ENCODE results near the gene FAM110D.
A peak's percentile ranks its signal among the peaks of the same experiment; 100 is the strongest.

Gene FAM110D

DNA sequence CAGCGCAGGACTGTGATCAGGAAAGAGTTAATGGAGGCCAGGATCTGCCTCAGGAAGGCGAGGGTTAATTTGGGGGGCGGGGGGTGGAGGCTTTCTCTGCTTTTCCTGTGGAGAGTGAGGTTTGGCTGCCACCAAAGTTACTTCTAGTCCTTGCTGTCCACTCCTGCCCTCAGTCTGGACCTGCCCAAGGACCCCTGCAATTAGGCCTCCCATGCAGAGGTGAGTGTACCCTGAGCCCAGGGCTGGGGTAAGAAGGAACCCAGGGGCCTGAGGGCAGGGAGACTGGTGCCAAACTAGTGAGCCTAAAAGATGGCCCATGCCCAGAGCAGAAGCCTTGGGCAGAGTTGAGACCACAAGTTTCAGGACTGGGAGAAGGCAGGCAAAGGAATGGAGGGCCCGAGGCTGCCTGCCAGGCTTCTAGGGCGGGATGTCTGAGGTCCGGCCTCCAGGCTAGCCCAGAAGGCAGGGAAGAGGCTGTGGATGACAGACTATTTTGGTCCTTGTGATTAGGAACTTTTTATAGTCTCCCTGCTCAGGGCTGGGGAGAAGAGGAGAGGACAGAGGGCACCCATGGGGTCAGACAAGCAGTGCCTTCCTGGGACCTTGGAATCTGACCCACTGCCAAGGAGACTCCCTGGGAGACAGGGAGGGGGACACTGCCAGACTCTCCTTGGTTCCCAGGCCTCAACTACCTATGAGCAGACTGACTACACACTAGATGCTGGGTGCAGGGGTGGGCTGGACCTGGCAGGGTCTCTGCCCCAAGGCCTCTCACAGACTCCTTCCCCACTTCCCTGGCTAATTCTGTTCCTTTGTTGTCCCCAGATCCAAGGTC, at the start of gene FAM110D:
Gene FAM110D, plus strand, starts transcription at position 172 of the 835 bp plus-strand sequence. CDS start 2,213 bp downstream, outside the sequence.
- ChIA-PET CTCF (interaction anchor here (1.0 to 2.2 kb wide), 2 partner anchors 14 to 75 kb away, joined by 3 to 4 read pairs; partner anchors contain the start of gene CEP85), POLR2A (interaction anchor here (1.1 kb wide), 1 partner anchor 10 kb away, joined by 4 read pairs; the partner anchor contains the start of gene ZNF593)
- no peak for DNase-seq (ENCODE audit: extremely low spot score)
- TF ChIP-seq LEF1 (IDR thresholded peaks at IDR 0.05; ENCODE audit: borderline replicate concordance) = no peak
- no peak for TF ChIP-seq FOXA1 (IDR thresholded peaks at IDR 0.05)
- no peak for TF ChIP-seq CTBP1 (IDR thresholded peaks at IDR 0.05; ENCODE audit: borderline replicate concordance)
- TF ChIP-seq L3MBTL2 (conservative IDR thresholded peaks at IDR 0.05) = no peak
- no peak for TF ChIP-seq ELF4 (IDR thresholded peaks at IDR 0.05)

- TF ChIP-seq ARNT (IDR thresholded peaks at IDR 0.05) = no peak
- DNase-seq (ENCODE audit: extremely low spot score) = no peak
- POLR2A ChIA-PET = interaction anchor here (1.4 kb wide), 1 partner anchor 36 kb away, joined by 4 read pairs; no protein-coding TSS in a partner anchor
- CTCF ChIA-PET = interaction anchor here (1.1 kb wide), 1 partner anchor 35 kb away, joined by 4 read pairs; no protein-coding TSS in a partner anchor
Observed at GRCh38 chr1:26109229-26110164, 49.4 kb upstream of the FAM110D start.

DNA sequence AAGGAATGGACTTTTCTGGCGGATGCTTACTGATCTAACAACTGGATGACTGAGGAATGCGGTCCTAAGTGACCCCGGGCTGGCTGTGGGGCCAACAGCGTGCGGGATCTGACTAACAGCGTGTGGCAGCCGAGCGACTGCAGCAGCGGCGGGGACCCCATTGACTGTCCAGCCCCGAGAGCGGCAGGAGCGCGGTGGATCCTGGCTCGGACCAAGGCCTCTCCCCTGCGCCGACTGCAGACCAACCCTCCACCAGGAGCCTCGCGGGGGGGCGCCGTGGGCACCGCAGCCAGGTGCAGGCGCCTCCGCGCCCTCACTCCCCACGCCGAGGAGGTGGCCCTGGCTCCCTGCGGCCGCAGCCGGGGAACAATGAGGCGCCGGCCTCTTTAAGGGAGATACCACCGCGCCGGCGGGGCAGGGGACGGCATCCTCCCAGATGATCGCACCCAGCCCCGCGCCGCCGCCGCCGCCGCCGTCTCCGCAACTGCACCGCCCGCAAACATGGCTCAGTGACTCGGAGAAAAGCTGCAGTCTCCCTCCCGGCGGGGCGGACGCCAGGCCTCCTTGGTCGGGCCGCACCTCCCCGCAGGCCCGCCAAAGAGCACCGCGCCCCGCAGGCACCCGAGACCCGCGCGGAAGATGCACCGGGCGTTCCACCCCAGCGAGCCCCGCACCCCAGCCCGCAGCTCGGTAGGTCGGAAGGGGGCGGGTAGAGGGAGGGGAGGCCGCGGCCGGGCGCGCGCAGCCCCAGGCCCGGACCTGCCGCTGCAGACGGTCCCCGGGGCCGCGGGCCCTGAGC, 47.9 kb upstream of the FAM110D start:
- ChIA-PET CTCF (no interaction called here), POLR2A (interaction anchor here (0.8 to 1.9 kb wide), 6 partner anchors 8 to 77 kb away, joined by 3 to 7 read pairs (median 4); no protein-coding TSS in a partner anchor)
- peak; percentile 71 for DNase-seq (ENCODE audit: extremely low spot score)
- no peak for TF ChIP-seq SUZ12 (IDR thresholded peaks at IDR 0.05)
- no peak for TF ChIP-seq FOXA1 (IDR thresholded peaks at IDR 0.05)
- no peak for TF ChIP-seq TARDBP (IDR thresholded peaks at IDR 0.05)
- TF ChIP-seq CTBP1 (IDR thresholded peaks at IDR 0.05; ENCODE audit: borderline replicate concordance) = no peak
- TF ChIP-seq ZNF384 (IDR thresholded peaks at IDR 0.05) = no peak
- no peak for TF ChIP-seq BHLHE40 (IDR thresholded peaks at IDR 0.05; ENCODE audit: borderline replicate concordance)
- TF ChIP-seq L3MBTL2 (conservative IDR thresholded peaks at IDR 0.05) = no peak
- no peak for TF ChIP-seq PKNOX1 (IDR thresholded peaks at IDR 0.05)

DNA sequence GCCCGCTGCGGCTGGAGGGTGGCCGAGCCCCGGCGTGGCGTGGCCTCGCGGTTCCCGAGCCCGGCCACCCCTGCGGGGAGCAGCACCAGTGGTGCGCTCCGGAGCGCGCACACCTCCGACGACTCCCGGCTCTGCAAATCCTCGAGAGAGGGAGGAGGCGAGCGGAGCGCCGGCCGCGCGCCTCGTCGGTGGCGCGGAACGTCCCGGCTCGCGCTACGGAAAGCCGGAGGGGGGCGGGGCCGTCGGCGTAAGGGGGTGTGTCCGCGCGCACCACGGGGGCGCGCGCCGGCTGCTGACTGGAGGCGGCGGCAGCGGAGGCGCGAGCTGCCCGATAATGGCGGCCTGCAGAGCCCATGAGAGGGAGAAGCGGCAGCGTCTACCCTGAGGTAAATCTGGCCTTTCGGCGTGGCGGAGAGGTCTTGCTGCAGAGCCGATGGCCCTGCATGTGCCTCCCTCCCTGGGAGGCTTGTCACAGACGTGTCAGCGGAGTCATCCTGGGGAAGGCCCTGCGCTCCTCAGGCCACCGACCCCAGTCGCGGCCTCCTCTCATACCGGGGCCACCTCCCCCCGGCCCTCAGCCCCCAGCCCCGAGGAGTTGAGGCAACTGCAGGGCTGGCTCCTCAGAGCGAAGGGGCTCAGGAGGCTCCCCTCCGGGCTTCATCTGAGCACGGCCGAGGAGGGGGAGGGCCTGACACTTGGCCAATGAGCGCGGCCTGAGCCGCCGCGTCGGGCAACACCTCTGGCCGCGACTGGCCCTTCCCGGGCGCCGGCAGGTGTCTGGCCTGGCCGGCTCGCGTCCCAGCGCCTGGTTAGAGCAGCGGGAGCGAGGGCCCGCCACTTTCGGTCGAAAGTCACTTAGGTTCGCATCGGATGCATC, 47.1 kb upstream of the FAM110D start, which contains the start of gene PDIK1L:
Gene PDIK1L, plus strand, starts transcription at position 295 of the 877 bp plus-strand sequence. CDS start 2,485 bp downstream, outside the sequence.
- TF ChIP-seq TARDBP (IDR thresholded peaks at IDR 0.05) (no peak), L3MBTL2 (conservative IDR thresholded peaks at IDR 0.05) (peak; percentile 75)
- peak; percentile 88 for DNase-seq (ENCODE audit: extremely low spot score)
- POLR2A ChIA-PET = interaction anchor here (0.7 to 1.9 kb wide), 9 partner anchors 9 to 237 kb away, joined by 3 to 7 read pairs (median 4); no protein-coding TSS in a partner anchor
- CTCF ChIA-PET = no interaction called here

DNA sequence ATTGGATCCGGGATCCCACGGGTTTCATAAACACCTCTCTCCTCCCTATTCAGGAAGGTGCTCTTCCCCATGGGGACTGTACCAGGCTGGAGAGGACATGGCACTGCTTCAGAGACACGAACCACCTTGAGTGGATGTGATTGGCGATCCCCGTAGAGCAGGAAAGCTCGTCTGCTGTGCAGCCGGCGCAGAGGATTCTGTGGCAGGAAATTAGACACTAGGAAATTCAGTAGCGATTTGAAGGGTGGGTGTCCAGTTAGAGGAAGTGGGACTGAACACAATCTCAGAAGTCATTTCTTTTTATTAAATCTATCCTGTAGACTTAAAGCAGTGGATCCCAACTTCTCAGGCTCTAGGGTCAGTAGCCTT, 46.5 kb upstream of the FAM110D start:
- CTCF ChIA-PET = interaction anchor here (1.6 kb wide), 1 partner anchor 57 kb away, joined by 4 read pairs; the partner anchor contains the start of gene ZNF593
- POLR2A ChIA-PET = interaction anchor here (0.7 to 1.9 kb wide), 8 partner anchors 9 to 238 kb away, joined by 3 to 7 read pairs (median 4); partner anchors contain the start of gene CEP85
- TF ChIP-seq SP1 (IDR thresholded peaks at IDR 0.05) (no peak), CTBP1 (IDR thresholded peaks at IDR 0.05; ENCODE audit: borderline replicate concordance) (no peak), LEF1 (IDR thresholded peaks at IDR 0.05; ENCODE audit: borderline replicate concordance) (no peak), SUZ12 (IDR thresholded peaks at IDR 0.05) (no peak), BHLHE40 (IDR thresholded peaks at IDR 0.05; ENCODE audit: borderline replicate concordance) (no peak)
- no peak for DNase-seq (ENCODE audit: extremely low spot score)

DNA sequence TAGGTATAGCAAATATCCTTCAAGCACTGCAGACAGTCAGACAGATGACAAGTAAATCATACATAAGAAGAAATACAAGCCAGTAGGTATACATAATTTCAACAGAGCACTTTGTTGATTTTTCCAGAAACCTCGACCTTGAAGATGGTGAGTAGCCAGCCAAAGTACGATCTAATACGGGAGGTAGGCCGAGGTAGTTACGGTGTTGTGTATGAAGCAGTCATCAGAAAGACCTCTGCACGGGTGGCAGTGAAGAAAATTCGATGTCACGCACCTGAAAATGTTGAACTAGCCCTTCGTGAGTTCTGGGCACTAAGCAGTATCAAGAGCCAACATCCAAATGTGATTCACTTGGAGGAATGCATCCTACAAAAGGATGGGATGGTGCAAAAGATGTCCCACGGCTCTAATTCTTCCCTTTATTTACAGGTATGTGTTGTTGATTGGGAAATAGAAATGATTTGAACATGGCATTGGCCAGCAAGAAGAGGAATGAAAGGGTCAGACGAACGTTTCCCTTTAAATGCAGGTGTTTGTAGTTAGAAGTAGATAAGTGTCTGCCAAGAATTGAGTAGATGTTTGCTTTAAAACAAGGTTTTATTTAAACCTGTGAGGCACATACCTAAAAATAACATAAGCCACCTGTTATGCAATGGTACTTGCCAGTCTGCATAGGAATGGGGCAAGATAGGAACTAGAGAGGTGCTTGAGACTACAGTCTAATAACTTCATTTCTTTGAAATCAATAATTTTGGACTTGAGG, 44.5 kb upstream of the FAM110D start:
- TF ChIP-seq SP1 (IDR thresholded peaks at IDR 0.05) (no peak), TARDBP (IDR thresholded peaks at IDR 0.05) (no peak), NFRKB (IDR thresholded peaks at IDR 0.05) (no peak), ZNF384 (IDR thresholded peaks at IDR 0.05) (no peak), L3MBTL2 (conservative IDR thresholded peaks at IDR 0.05) (no peak), LEF1 (IDR thresholded peaks at IDR 0.05; ENCODE audit: borderline replicate concordance) (no peak), BHLHE40 (IDR thresholded peaks at IDR 0.05; ENCODE audit: borderline replicate concordance) (no peak), PKNOX1 (IDR thresholded peaks at IDR 0.05) (no peak), ARNT (IDR thresholded peaks at IDR 0.05) (no peak)
- no peak for DNase-seq (ENCODE audit: extremely low spot score)
- CTCF ChIA-PET = interaction anchor here (0.6 to 1.6 kb wide), 4 partner anchors 10 to 55 kb away, joined by 3 to 4 read pairs (median 3); partner anchors contain the start of gene ZNF593
- POLR2A ChIA-PET = interaction anchor here (1.0 to 1.5 kb wide), 3 partner anchors 9 to 25 kb away, joined by 4 to 5 read pairs (median 4); no protein-coding TSS in a partner anchor
